Panc1 (cell line): ENCODE data around the gene CLMP. TPM values are rescaled to one million over a fixed set of nuclear protein-coding genes. Genes with fewer than 3 reads are reported as not detected.

Experiments
- ATAC-seq: fragments of 200-7000 bp; cut with Tn5 transposase; 2 replicates; pipeline ENCODE4 v1.9.1; 2020; ENCODE audit warnings: mild to moderate bottlenecking, moderate library complexity
- BruUV-seq: library from RNA; stranded (reverse); fragments of 400-500 nt; replicated peaks from 2 replicates; lab custom pipeline; 2021; lab: Mats Ljungman, UMichigan
- CTCF ChIA-PET: fragments of 300-600 bp; sonication (Branson Sonifier 250); formaldehyde crosslinking; loops from one replicate; lab custom pipeline; 2022; ENCODE audit warnings: antibody characterized with exemption; lab: Charles Lee
- POLR2A ChIA-PET: fragments of 300-600 bp; sonication (Branson Sonifier 250); formaldehyde crosslinking; loops from one replicate; lab custom pipeline; 2022; ENCODE audit warnings: antibody characterized with exemption; lab: Charles Lee
- DNase-seq: peaks from one replicate; pipeline ENCODE4 v3.0.0-alpha.2; 2010; ENCODE audit warnings: low read depth, low spot score
- H3K27ac ChIP-seq: 2 replicates; pipeline ENCODE4 v1.5.1; 2011; ENCODE audit warnings: mild to moderate bottlenecking, low read length, inconsistent platforms
- H3K27me3 ChIP-seq: fragments of 200-500 bp; sonication (Bioruptor generic); 2 replicates; pipeline ENCODE4 v1.6.0; 2014; ENCODE audit warnings: low read length, inconsistent platforms; ENCODE audit not compliant: control insufficient read depth, insufficient read depth
- H3K36me3 ChIP-seq: fragments of 200-500 bp; sonication (Bioruptor generic); 2 replicates; pipeline ENCODE4 v1.5.1; 2014; ENCODE audit warnings: inconsistent platforms, mild to moderate bottlenecking, low read length, moderate library complexity; ENCODE audit not compliant: control insufficient read depth, insufficient read depth
- H3K4me1 ChIP-seq: 2 replicates; pipeline ENCODE4 v1.5.1; 2011; ENCODE audit warnings: inconsistent platforms, mild to moderate bottlenecking, low read length, moderate library complexity; ENCODE audit not compliant: control insufficient read depth, insufficient read depth
- H3K4me3 ChIP-seq, 2 experiments: 2 replicates each; pipeline ENCODE4 v1.5.1; 2011 to 2012; ENCODE audit warnings: low read depth in 2 of 2, low read length in 2 of 2, mild to moderate bottlenecking in 2 of 2, inconsistent platforms in 1 of 2, moderate library complexity in 1 of 2
- H3K9me3 ChIP-seq: fragments of 200-500 bp; sonication (Bioruptor generic); 2 replicates; pipeline ENCODE4 v1.5.1; 2014; ENCODE audit warnings: low read depth, mild to moderate bottlenecking, inconsistent platforms, low read length, moderate library complexity; ENCODE audit not compliant: control insufficient read depth, insufficient read depth
- CTCF ChIP-seq: fragments of 450-650 bp; IDR thresholded peaks from 2 replicates; pipeline ENCODE4 v1.5.1; 2017; ENCODE audit warnings: mild to moderate bottlenecking
- POLR2AphosphoS5 ChIP-seq: IDR thresholded peaks from 2 replicates; pipeline ENCODE4 v1.6.1; 2012; ENCODE audit warnings: mild to moderate bottlenecking, low read depth, low read length, moderate library complexity
- REST ChIP-seq, 2 experiments: IDR thresholded peaks; 2 replicates each; pipeline ENCODE4 v1.6.1; 2011 to 2012; ENCODE audit warnings: low read depth in 2 of 2, control low read depth in 1 of 2, low read length in 1 of 2, mild to moderate bottlenecking in 1 of 2, moderate library complexity in 1 of 2; ENCODE audit not compliant: insufficient read depth in 1 of 2
- SIN3A ChIP-seq: IDR thresholded peaks from 2 replicates; pipeline ENCODE4 v1.6.1; 2012; ENCODE audit warnings: low read depth, mild to moderate bottlenecking, low read length, moderate library complexity, borderline replicate concordance; ENCODE audit not compliant: insufficient read depth
- TCF7L2 ChIP-seq: IDR thresholded peaks from 2 replicates; pipeline ENCODE4 v1.6.1; 2011; ENCODE audit warnings: mild to moderate bottlenecking, low read depth, low read length, inconsistent platforms
- in situ Hi-C: cut with HindIII; loops from 2 replicates; pipeline ENCODE4 v1.10.0; 2016; ENCODE audit warnings: low sequenced_read_pairs, low pct_unique_long_range_greater_than_20kb
- intact Hi-C: fragments of 100-400 bp; cut with micrococcal nuclease; formaldehyde crosslinking; loops from one replicate; pipeline ENCODE4 v1.10.0; 2022; ENCODE audit not compliant: unreplicated experiment
- total RNA-seq: library from RNA; stranded (reverse); gene quantifications from one replicate; pipeline ENCODE4 v1.2.1, GENCODE V29; 2021; ENCODE audit not compliant: unreplicated experiment

Gene CLMP
- total RNA-seq, 1 experiment from 2014 or later: 1.5 TPM

- CTCF ChIA-PET: no interaction called here
- H3K4me1 ChIP-seq: peaks cover 6% of the 10 kb centered on the region; the same call in 1 of the 2 replicates
- H3K9me3 ChIP-seq: no peaks in the 10 kb centered on the region
- intact Hi-C loops: no loop called here
- DNase-seq: no peak
- POLR2A ChIA-PET: no interaction called here
- in situ Hi-C loops: no loop called here
- H3K4me3 ChIP-seq: no peak overlapping the region
- no peak for ATAC-seq
- no peaks in the 10 kb centered on the region for H3K36me3 ChIP-seq
- no peak for TF ChIP-seq SIN3A
- no peak for TF ChIP-seq CTCF
- no peak for TF ChIP-seq REST (IDR thresholded peaks at IDR 0.05; ENCODE audit: insufficient read depth in 1 of 2, low read depth in 2 of 2, low read length in 1 of 2)
- no peak for TF ChIP-seq TCF7L2
- TF ChIP-seq POLR2AphosphoS5: no peak
- H3K27me3 ChIP-seq: peaks cover 2% of the 10 kb centered on the region
- no TSS peak for BruUV-seq
- no peak overlapping the region for H3K27ac ChIP-seq
Observed at GRCh38 chr11:123185326-123185725, 9.7 kb downstream of the CLMP start.

GRCh38 chr11:123184531-123184930, 10.5 kb downstream of the CLMP start:
- H3K4me1 ChIP-seq: peaks cover 6% of the 10 kb centered on the region; the same call in 1 of the 2 replicates
- TF ChIP-seq TCF7L2 (no peak), POLR2AphosphoS5 (no peak)
- intact Hi-C loops: no loop called here
- DNase-seq (no peak), ATAC-seq (no peak)
- H3K27me3 ChIP-seq: no peaks in the 10 kb centered on the region; the same call in 1 of the 2 replicates
- CTCF ChIA-PET: no interaction called here
- H3K36me3 ChIP-seq: no peaks in the 10 kb centered on the region
- H3K4me3 ChIP-seq: no peak overlapping the region
- no peak overlapping the region for H3K27ac ChIP-seq
- in situ Hi-C loops: no loop called here
- BruUV-seq: no TSS peak
- H3K9me3 ChIP-seq: no peaks in the 10 kb centered on the region
- POLR2A ChIA-PET: no interaction called here

GRCh38 chr11:123183391-123184099, 11.5 kb downstream of the CLMP start:
- CTCF ChIA-PET: no interaction called here
- in situ Hi-C loops: no loop called here
- TF ChIP-seq CTCF (no peak), REST (IDR thresholded peaks at IDR 0.05; ENCODE audit: insufficient read depth in 1 of 2, low read depth in 2 of 2, low read length in 1 of 2) (no peak), TCF7L2 (no peak), SIN3A (no peak)
- no peak overlapping the region for H3K4me3 ChIP-seq
- intact Hi-C loops: no loop called here
- no peak overlapping the region for H3K27ac ChIP-seq
- no peaks in the 10 kb centered on the region for H3K36me3 ChIP-seq
- no peak for DNase-seq
- H3K27me3 ChIP-seq: no peaks in the 10 kb centered on the region; the same call in 1 of the 2 replicates
- ATAC-seq: no peak
- no TSS peak for BruUV-seq
- H3K4me1 ChIP-seq: peaks cover 6% of the 10 kb centered on the region; the same call in 1 of the 2 replicates
- H3K9me3 ChIP-seq: no peaks in the 10 kb centered on the region
- POLR2A ChIA-PET: no interaction called here
